Suprapubic skin (tissue), 4 donors: ENCODE measurements around the gene LRFN2. TPM values are rescaled to one million over a fixed set of nuclear protein-coding genes. Genes with fewer than 3 reads are reported as not detected.

Experiments used
- DNase-seq, 2 donors: peaks; one replicate each; pipeline ENCODE4 v3.0.0-alpha.2; 2019; ENCODE audit warnings: low spot score in 2 of 2
- H3K27ac ChIP-seq: fragments of 200-600 bp; sonication (generic); one replicate; pipeline ENCODE4 v1.5.1; 2019
- H3K27me3 ChIP-seq: fragments of 200-600 bp; sonication (generic); one replicate; pipeline ENCODE4 v1.5.1; 2019
- H3K36me3 ChIP-seq: fragments of 200-600 bp; sonication (generic); one replicate; pipeline ENCODE4 v1.5.1; 2019
- H3K4me1 ChIP-seq: fragments of 200-600 bp; sonication (generic); one replicate; pipeline ENCODE4 v1.5.1; 2019
- H3K4me3 ChIP-seq: fragments of 200-600 bp; sonication (generic); one replicate; pipeline ENCODE4 v1.5.1; 2019; ENCODE audit warnings: mild to moderate bottlenecking
- H3K9me3 ChIP-seq: fragments of 200-600 bp; sonication (generic); one replicate; pipeline ENCODE4 v1.5.1; 2019
- CTCF ChIP-seq, 2 donors: fragments of 200-600 bp in 1 of 2; fragments of 450-650 bp in 1 of 2; sonication (generic) in 1 of 2; IDR thresholded peaks; one replicate each; pipeline ENCODE4 v1.5.1; 2016 to 2019; ENCODE audit warnings: antibody characterized with exemption in 2 of 2, mild to moderate bottlenecking in 1 of 2, moderate library complexity in 1 of 2
- EP300 ChIP-seq: sonication (generic); formaldehyde crosslinking; IDR thresholded peaks from one replicate; pipeline ENCODE4 v1.6.1; 2017; ENCODE audit warnings: antibody characterized with exemption
- POLR2A ChIP-seq, 2 donors: fragments of 450-650 bp; IDR thresholded peaks; one replicate each; pipeline ENCODE4 v1.6.1; 2017; ENCODE audit warnings: antibody characterized with exemption in 2 of 2, mild to moderate bottlenecking in 2 of 2, moderate library complexity in 2 of 2
- POLR2AphosphoS5 ChIP-seq, 3 donors: sonication (generic); formaldehyde crosslinking; IDR thresholded peaks; one replicate each; pipeline ENCODE4 v1.6.1; 2017; ENCODE audit warnings: antibody characterized with exemption in 3 of 3
- WGBS: methylation state at CpG from one replicate; pipeline ENCODE4 v1.1.5; 2018; 5-methylcytosine and 5-hydroxymethylcytosine counted together
- total RNA-seq, 4 donors: library from RNA; depleted of rRNA; stranded (reverse); fragments of >200 nt; gene quantifications; one replicate each; pipeline ENCODE4 v1.1.0, GENCODE V29; 2016

The LRFN2 gene
- total RNA-seq, 4 donors from 2014 or later: not detected

- Histone ChIP-seq H3K27me3 (no peaks in the 10 kb centered on the region), H3K36me3 (no peaks in the 10 kb centered on the region), H3K4me3 (no peak overlapping the region), H3K4me1 (no peaks in the 10 kb centered on the region), H3K27ac (no peak overlapping the region), H3K9me3 (no peaks in the 10 kb centered on the region)
- WGBS: 80% methylated on average over 4 of the region's 4 CpGs
- DNase-seq: no peak
- TF ChIP-seq EP300 (no peak), POLR2A (IDR thresholded peaks at IDR 0.05) (no peak), CTCF (IDR thresholded peaks at IDR 0.05) (no peak), POLR2AphosphoS5 (IDR thresholded peaks at IDR 0.05) (no peak)
These were observed 9.5 kb downstream of the LRFN2 start for GRCh38 chr6:40577672-40578071.

- Histone ChIP-seq H3K4me1 (no peaks in the 10 kb centered on the region), H3K4me3 (no peak overlapping the region), H3K9me3 (no peaks in the 10 kb centered on the region), H3K27me3 (no peaks in the 10 kb centered on the region), H3K36me3 (no peaks in the 10 kb centered on the region), H3K27ac (no peak overlapping the region)
- TF ChIP-seq POLR2A (IDR thresholded peaks at IDR 0.05): no peak
- no peak for TF ChIP-seq POLR2AphosphoS5 (IDR thresholded peaks at IDR 0.05)
- no peak for TF ChIP-seq EP300
- no peak for TF ChIP-seq CTCF (IDR thresholded peaks at IDR 0.05)
- WGBS: 87% methylated on average over 5 of the region's 5 CpGs
- DNase-seq: no peak
These were observed 13.9 kb downstream of the LRFN2 start for GRCh38 chr6:40573221-40573620.

- Histone ChIP-seq H3K9me3 (no peaks in the 10 kb centered on the region), H3K4me1 (no peaks in the 10 kb centered on the region), H3K27me3 (no peaks in the 10 kb centered on the region), H3K36me3 (no peaks in the 10 kb centered on the region), H3K4me3 (no peak overlapping the region), H3K27ac (no peak overlapping the region)
- TF ChIP-seq POLR2A (IDR thresholded peaks at IDR 0.05) (no peak), CTCF (IDR thresholded peaks at IDR 0.05) (no peak)
- no peak for DNase-seq
- 65% methylated on average over 8 of the region's 8 CpGs for WGBS
These were observed 17.8 kb downstream of the LRFN2 start for GRCh38 chr6:40569162-40569910.

GRCh38 chr6:40568062-40568708 is 19.0 kb downstream of the LRFN2 start:
- DNase-seq: no peak
- Histone ChIP-seq H3K4me3 (no peak overlapping the region), H3K27ac (no peak overlapping the region), H3K27me3 (peaks cover 9% of the 10 kb centered on the region), H3K36me3 (no peaks in the 10 kb centered on the region), H3K9me3 (no peaks in the 10 kb centered on the region), H3K4me1 (no peaks in the 10 kb centered on the region)
- 72% methylated on average over 6 of the region's 6 CpGs for WGBS
- TF ChIP-seq POLR2AphosphoS5 (IDR thresholded peaks at IDR 0.05) (no peak), CTCF (IDR thresholded peaks at IDR 0.05) (no peak), EP300 (no peak), POLR2A (IDR thresholded peaks at IDR 0.05) (no peak)

- Histone ChIP-seq H3K27me3 (peaks cover 13% of the 10 kb centered on the region), H3K4me1 (no peaks in the 10 kb centered on the region), H3K4me3 (no peak overlapping the region), H3K36me3 (no peaks in the 10 kb centered on the region), H3K9me3 (no peaks in the 10 kb centered on the region), H3K27ac (no peak overlapping the region)
- 49% methylated on average over 5 of the region's 5 CpGs for WGBS
- DNase-seq: no peak
- no peak for TF ChIP-seq CTCF (IDR thresholded peaks at IDR 0.05)
- TF ChIP-seq POLR2A (IDR thresholded peaks at IDR 0.05): no peak
- no peak for TF ChIP-seq EP300
- no peak for TF ChIP-seq POLR2AphosphoS5 (IDR thresholded peaks at IDR 0.05)
These were observed 24.1 kb downstream of the LRFN2 start for GRCh38 chr6:40563111-40563510.
